HG02798 (cell line): ENCODE results near the gene GDF11.

Source experiments
- ATAC-seq: cut with Tn5 transposase; IDR thresholded peaks from one replicate; pipeline ENCODE4 v1.9.1; 2021; ENCODE audit warnings: mild to moderate bottlenecking; ENCODE audit not compliant: unreplicated experiment, poor library complexity

The GDF11 gene

GRCh38 chr12:55706568-55707218, 36.2 kb upstream of the GDF11 start:
- ATAC-seq = no peak

GRCh38 chr12:55707219-55707671, 35.7 kb upstream of the GDF11 start:
- ATAC-seq = no peak

GRCh38 chr12:55707841-55708694, 34.9 kb upstream of the GDF11 start, which contains the start of gene ITGA7:
ITGA7 (minus strand) TSS chr12:55707904; CDS start chr12:55707682, 222 bp downstream.
- ATAC-seq = peak; percentile 69

GRCh38 chr12:55708695-55709233, 34.2 kb upstream of the GDF11 start:
- no peak for ATAC-seq

- ATAC-seq = no peak
These were observed 31.0 kb upstream of the GDF11 start for GRCh38 chr12:55711786-55712553.

- no peak for ATAC-seq
These were observed 30.1 kb upstream of the GDF11 start for GRCh38 chr12:55712700-55713415.

GRCh38 chr12:55713721-55714120, 29.2 kb upstream of the GDF11 start:
- no peak for ATAC-seq

- no peak for ATAC-seq
These were observed 27.7 kb upstream of the GDF11 start for GRCh38 chr12:55715169-55715764.

GRCh38 chr12:55715833-55716581, 26.9 kb upstream of the GDF11 start, which contains the start of gene BLOC1S1:
BLOC1S1 (plus strand) TSS chr12:55716046; CDS start chr12:55716052, 6 bp downstream.
- peak; percentile 91 for ATAC-seq

GRCh38 chr12:55716582-55716957, 26.4 kb upstream of the GDF11 start:
- ATAC-seq = no peak

- ATAC-seq = no peak
These were observed 25.6 kb upstream of the GDF11 start for GRCh38 chr12:55717011-55718007.

GRCh38 chr12:55718015-55718414, 24.9 kb upstream of the GDF11 start:
- ATAC-seq = no peak

GRCh38 chr12:55718624-55719275, 24.2 kb upstream of the GDF11 start:
- no peak for ATAC-seq

GRCh38 chr12:55719371-55719770, 23.6 kb upstream of the GDF11 start:
- no peak for ATAC-seq

GRCh38 chr12:55720071-55720564, 22.8 kb upstream of the GDF11 start, which contains the start of gene RDH5:
RDH5 (plus strand) TSS chr12:55720393; CDS start chr12:55721185, 792 bp downstream.
- ATAC-seq = no peak

GRCh38 chr12:55720894-55721444, 22.0 kb upstream of the GDF11 start:
- no peak for ATAC-seq
